HEK293 (cell line): ENCODE data around the gene ZNF605.

ENCODE experiments used
- CTCF ChIA-PET: fragments of 350-600 bp; formaldehyde crosslinking; extraction: SDS; loops from one replicate; lab custom pipeline; 2021; ENCODE audit warnings: antibody characterized with exemption; lab: Yijun Ruan, JAX
- POLR2A ChIA-PET: fragments of 300-600 bp; formaldehyde crosslinking; extraction: SDS; loops from one replicate; lab custom pipeline; 2020; ENCODE audit warnings: antibody characterized with exemption, inconsistent platforms; lab: Yijun Ruan, JAX
- H3K27ac ChIP-seq: fragments of 200-500 bp; sonication (Bioruptor generic); 2 replicates; pipeline ENCODE4 v1.5.1; 2014; ENCODE audit warnings: low read depth, low read length, control low read depth, inconsistent platforms; ENCODE audit errors: extremely low read depth
- H3K36me3 ChIP-seq, 2 experiments: fragments of 200-500 bp in 1 of 2; sonication (Bioruptor generic) in 1 of 2; 1 replicate in 1 of 2; 2 replicates in 1 of 2; pipeline ENCODE4 v1.5.1; 2014 to 2017; ENCODE audit warnings: inconsistent platforms in 2 of 2, low read length in 2 of 2; ENCODE audit not compliant: control insufficient read depth in 2 of 2, insufficient read depth in 1 of 2
- H3K4me1 ChIP-seq: fragments of 200-500 bp; sonication (Bioruptor generic); 2 replicates; pipeline ENCODE4 v1.5.1; 2014; ENCODE audit warnings: mild to moderate bottlenecking, low read length, inconsistent platforms; ENCODE audit not compliant: control insufficient read depth, insufficient read depth
- H3K4me3 ChIP-seq: 2 replicates; pipeline ENCODE4 v1.5.1; 2011; ENCODE audit warnings: low read depth, mild to moderate bottlenecking, control low read depth, low read length, moderate library complexity
- H3K9me3 ChIP-seq: fragments of 200-500 bp; sonication (Bioruptor generic); 2 replicates; pipeline ENCODE4 v1.5.1; 2014; ENCODE audit warnings: low read depth, low read length, inconsistent platforms; ENCODE audit not compliant: control insufficient read depth, insufficient read depth
- MEIS1 ChIP-seq: sonication (generic); formaldehyde crosslinking; IDR thresholded peaks from 2 replicates; pipeline ENCODE4 v1.8.1; 2022; ENCODE audit warnings: missing genetic modification reagents, mild to moderate bottlenecking, borderline replicate concordance
- SP2 ChIP-seq: fragments of 450-650 bp; formaldehyde crosslinking; IDR thresholded peaks from 2 replicates; pipeline ENCODE4 v1.5.1; 2016; ENCODE audit warnings: missing biosample characterization, missing genetic modification characterization
- SP7 ChIP-seq: fragments of 450-650 bp; formaldehyde crosslinking; IDR thresholded peaks from 2 replicates; pipeline ENCODE4 v1.5.1; 2016; ENCODE audit warnings: missing biosample characterization, missing genetic modification characterization
- ZBTB20 ChIP-seq: fragments of 450-650 bp; formaldehyde crosslinking; IDR thresholded peaks from 2 replicates; pipeline ENCODE4 v1.5.1; 2016; ENCODE audit warnings: missing biosample characterization, missing genetic modification characterization
- ZNF132 ChIP-seq: fragments of 450-650 bp; formaldehyde crosslinking; IDR thresholded peaks from 2 replicates; pipeline ENCODE4 v1.5.1; 2017; ENCODE audit warnings: missing biosample characterization, missing genetic modification characterization, borderline replicate concordance
- ZNF221 ChIP-seq: fragments of 450-650 bp; formaldehyde crosslinking; IDR thresholded peaks from 2 replicates; pipeline ENCODE4 v1.5.1; 2017; ENCODE audit warnings: missing biosample characterization, missing genetic modification characterization, borderline replicate concordance
- ZNF23 ChIP-seq: fragments of 450-650 bp; formaldehyde crosslinking; IDR thresholded peaks from 2 replicates; pipeline ENCODE4 v1.5.1; 2016; ENCODE audit warnings: missing biosample characterization, missing genetic modification characterization, borderline replicate concordance
- ZNF324 ChIP-seq: fragments of 450-650 bp; formaldehyde crosslinking; IDR thresholded peaks from 2 replicates; pipeline ENCODE4 v1.5.1; 2016; ENCODE audit warnings: missing biosample characterization, missing genetic modification characterization
- ZNF335 ChIP-seq: fragments of 450-650 bp; formaldehyde crosslinking; conservative IDR thresholded peaks from 2 replicates; pipeline ENCODE4 v1.5.1; 2016; ENCODE audit warnings: missing biosample characterization, missing genetic modification characterization
- ZNF394 ChIP-seq: fragments of 450-650 bp; formaldehyde crosslinking; IDR thresholded peaks from 2 replicates; pipeline ENCODE4 v1.5.1; 2016; ENCODE audit warnings: missing biosample characterization, missing genetic modification characterization, mild to moderate bottlenecking, moderate library complexity, borderline replicate concordance
- ZNF426 ChIP-seq: fragments of 450-650 bp; formaldehyde crosslinking; IDR thresholded peaks from 2 replicates; pipeline ENCODE4 v1.5.1; 2017; ENCODE audit warnings: missing biosample characterization, missing genetic modification characterization, mild to moderate bottlenecking, inconsistent platforms, moderate library complexity
- ZNF555 ChIP-seq: fragments of 450-650 bp; formaldehyde crosslinking; conservative IDR thresholded peaks from 2 replicates; pipeline ENCODE4 v1.5.1; 2017; ENCODE audit warnings: missing biosample characterization, mild to moderate bottlenecking, missing genetic modification characterization, inconsistent platforms
- ZNF571 ChIP-seq: fragments of 450-650 bp; formaldehyde crosslinking; IDR thresholded peaks from 2 replicates; pipeline ENCODE4 v1.5.0; 2017; ENCODE audit warnings: missing biosample characterization, missing genetic modification characterization
- ZNF600 ChIP-seq: fragments of 450-650 bp; formaldehyde crosslinking; IDR thresholded peaks from 2 replicates; pipeline ENCODE4 v1.5.1; 2016; ENCODE audit warnings: missing biosample characterization, missing genetic modification characterization
- ZNF677 ChIP-seq: fragments of 450-650 bp; IDR thresholded peaks from 2 replicates; pipeline ENCODE4 v1.5.0; 2018; ENCODE audit warnings: missing biosample characterization, mild to moderate bottlenecking, missing genetic modification characterization, moderate library complexity
- ZNF76 ChIP-seq: fragments of 450-650 bp; formaldehyde crosslinking; IDR thresholded peaks from 2 replicates; pipeline ENCODE4; 2016; ENCODE audit warnings: low read depth, missing biosample characterization, missing genetic modification characterization, borderline replicate concordance
- ZNF791 ChIP-seq: fragments of 450-650 bp; formaldehyde crosslinking; IDR thresholded peaks from 2 replicates; pipeline ENCODE4 v1.5.1; 2016; ENCODE audit warnings: missing biosample characterization, missing genetic modification characterization
- ZXDB ChIP-seq: fragments of 450-650 bp; formaldehyde crosslinking; IDR thresholded peaks from 2 replicates; pipeline ENCODE4 v1.5.1; 2016; ENCODE audit warnings: missing biosample characterization, missing genetic modification characterization
- TF ChIP-seq, protein P1 (sequence below): fragments of 450-650 bp; formaldehyde crosslinking; IDR thresholded peaks from 2 replicates; pipeline ENCODE4 v1.5.1; 2016; ENCODE audit warnings: missing biosample characterization, missing genetic modification characterization
- TF ChIP-seq, protein P2 (sequence below): fragments of 450-650 bp; formaldehyde crosslinking; IDR thresholded peaks from 2 replicates; pipeline ENCODE4 v1.5.1; 2016; ENCODE audit warnings: missing biosample characterization, missing genetic modification characterization
- TF ChIP-seq, protein P3 (sequence below): fragments of 450-650 bp; formaldehyde crosslinking; IDR thresholded peaks from 2 replicates; pipeline ENCODE4 v1.5.1; 2016; ENCODE audit warnings: missing biosample characterization, missing genetic modification characterization
- TF ChIP-seq, protein P4 (sequence below): fragments of 450-650 bp; formaldehyde crosslinking; IDR thresholded peaks from 2 replicates; pipeline ENCODE4 v1.5.1; 2016; ENCODE audit warnings: missing biosample characterization, missing genetic modification characterization, borderline replicate concordance
- TF ChIP-seq, protein P5 (sequence below): fragments of 450-650 bp; formaldehyde crosslinking; IDR thresholded peaks from 2 replicates; pipeline ENCODE4 v1.5.1; 2016; ENCODE audit warnings: missing biosample characterization, missing genetic modification characterization
- TF ChIP-seq, protein P6 (sequence below): fragments of 450-650 bp; formaldehyde crosslinking; IDR thresholded peaks from 2 replicates; pipeline ENCODE4 v1.5.1; 2016; ENCODE audit warnings: missing biosample characterization, missing genetic modification characterization

ZNF605 gene

DNA sequence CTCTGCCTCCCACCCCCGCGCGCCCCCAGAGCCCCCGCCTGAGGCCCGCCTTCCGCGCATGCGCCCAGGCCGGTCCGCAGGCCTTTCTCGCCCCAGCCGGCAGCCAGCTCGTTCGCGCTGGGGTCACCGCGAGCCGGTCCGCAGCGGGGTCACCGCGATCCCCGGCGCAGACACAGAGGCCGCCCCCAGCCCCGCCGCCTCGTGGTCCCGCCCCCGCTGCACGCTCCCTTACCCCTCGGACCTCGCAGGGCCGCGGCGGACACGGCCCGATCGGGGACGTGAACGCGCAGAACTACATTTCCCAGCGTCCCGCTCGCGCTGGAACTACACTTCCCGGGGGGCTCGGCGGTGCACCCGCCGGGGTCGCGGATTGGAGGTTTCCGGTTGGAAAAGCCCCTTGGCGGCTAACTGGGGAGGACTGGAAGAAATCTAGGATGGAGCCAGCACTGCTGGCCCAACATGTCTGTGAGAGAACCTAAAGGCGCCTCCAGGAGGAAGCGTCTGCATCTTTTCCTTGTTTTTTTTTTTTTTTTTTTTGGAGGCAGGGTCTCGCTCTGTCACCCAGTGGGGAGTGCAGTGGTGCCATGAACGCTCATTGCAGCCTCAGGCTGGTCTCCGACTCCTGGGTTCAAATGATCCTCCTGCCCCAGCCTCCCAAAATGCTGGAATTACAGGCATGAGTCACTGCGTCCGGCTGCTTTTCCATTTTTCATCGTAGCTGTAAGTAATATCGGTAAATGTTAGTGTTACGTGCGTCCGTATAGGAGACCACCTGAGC is at the start of gene ZNF605:
ZNF605 (minus strand) TSS at position 296 of the 778 bp plus-strand sequence. CDS start 10,671 bp downstream, outside the sequence.
- Histone ChIP-seq H3K4me3 (peak within 1 kb of the TSS; percentile 49), H3K4me1 (peaks cover 2% of the 10 kb centered on the region; the same call in 1 of the 2 replicates), H3K36me3 (peaks cover 0 to 12% of the 10 kb centered on the region in 2 experiments; a peak in 2 of 3 replicates), H3K9me3 (no peaks in the 10 kb centered on the region), H3K27ac (peak within 1 kb of the TSS; percentile 68)
- ChIA-PET POLR2A (interaction anchor here (1.0 to 2.2 kb wide), 3 partner anchors 30 to 246 kb away, joined by 4 to 9 read pairs (median 6); partner anchors contain the start of gene ZNF26), CTCF (no interaction called here)
- no peak for TF ChIP-seq ZNF394 (tag by site-specific recombination)
- TF ChIP-seq, protein P1, sequence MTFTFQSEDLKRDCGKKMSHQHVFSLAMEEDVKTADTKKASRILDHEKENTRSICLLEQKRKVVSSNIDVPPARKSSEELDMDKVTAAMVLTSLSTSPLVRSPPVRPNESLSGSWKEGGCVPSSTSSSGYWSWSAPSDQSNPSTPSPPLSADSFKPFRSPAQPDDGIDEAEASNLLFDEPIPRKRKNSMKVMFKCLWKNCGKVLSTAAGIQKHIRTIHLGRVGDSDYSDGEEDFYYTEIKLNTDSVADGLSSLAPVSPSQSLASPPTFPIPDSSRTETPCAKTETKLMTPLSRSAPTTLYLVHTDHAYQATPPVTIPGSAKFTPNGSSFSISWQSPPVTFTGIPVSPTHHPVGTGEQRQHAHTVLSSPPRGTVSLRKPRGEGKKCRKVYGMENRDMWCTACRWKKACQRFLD = no peak
- no peak for TF ChIP-seq ZNF791 (tag by site-specific recombination)
- TF ChIP-seq ZNF677 (tag by site-specific recombination) = no peak
- peak; percentile 86 for TF ChIP-seq ZXDB (tag by site-specific recombination)
- 0 out of 2 replicates have a peak, but pooled peaks have one; percentile 40 for TF ChIP-seq ZNF600 (tag by site-specific recombination)
- TF ChIP-seq MEIS1 (CRISPR knock-in tag) = no peak
- TF ChIP-seq SP2 (tag by site-specific recombination) = peak; percentile 63
- no peak for TF ChIP-seq ZNF23 (tag by site-specific recombination)
- no peak for TF ChIP-seq ZNF426
- TF ChIP-seq ZNF335 (tag by site-specific recombination) = peak; percentile 98
- TF ChIP-seq ZNF555 (tag by site-specific recombination) = no peak
- no peak for TF ChIP-seq ZNF571
- TF ChIP-seq, protein P2, sequence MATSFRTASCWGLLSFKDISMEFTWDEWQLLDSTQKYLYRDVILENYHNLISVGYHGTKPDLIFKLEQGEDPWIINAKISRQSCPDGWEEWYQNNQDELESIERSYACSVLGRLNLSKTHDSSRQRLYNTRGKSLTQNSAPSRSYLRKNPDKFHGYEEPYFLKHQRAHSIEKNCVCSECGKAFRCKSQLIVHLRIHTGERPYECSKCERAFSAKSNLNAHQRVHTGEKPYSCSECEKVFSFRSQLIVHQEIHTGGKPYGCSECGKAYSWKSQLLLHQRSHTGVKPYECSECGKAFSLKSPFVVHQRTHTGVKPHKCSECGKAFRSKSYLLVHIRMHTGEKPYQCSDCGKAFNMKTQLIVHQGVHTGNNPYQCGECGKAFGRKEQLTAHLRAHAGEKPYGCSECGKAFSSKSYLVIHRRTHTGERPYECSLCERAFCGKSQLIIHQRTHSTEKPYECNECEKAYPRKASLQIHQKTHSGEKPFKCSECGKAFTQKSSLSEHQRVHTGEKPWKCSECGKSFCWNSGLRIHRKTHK (tag by site-specific recombination) = no peak
- no peak for TF ChIP-seq ZNF132
- TF ChIP-seq, protein P3, sequence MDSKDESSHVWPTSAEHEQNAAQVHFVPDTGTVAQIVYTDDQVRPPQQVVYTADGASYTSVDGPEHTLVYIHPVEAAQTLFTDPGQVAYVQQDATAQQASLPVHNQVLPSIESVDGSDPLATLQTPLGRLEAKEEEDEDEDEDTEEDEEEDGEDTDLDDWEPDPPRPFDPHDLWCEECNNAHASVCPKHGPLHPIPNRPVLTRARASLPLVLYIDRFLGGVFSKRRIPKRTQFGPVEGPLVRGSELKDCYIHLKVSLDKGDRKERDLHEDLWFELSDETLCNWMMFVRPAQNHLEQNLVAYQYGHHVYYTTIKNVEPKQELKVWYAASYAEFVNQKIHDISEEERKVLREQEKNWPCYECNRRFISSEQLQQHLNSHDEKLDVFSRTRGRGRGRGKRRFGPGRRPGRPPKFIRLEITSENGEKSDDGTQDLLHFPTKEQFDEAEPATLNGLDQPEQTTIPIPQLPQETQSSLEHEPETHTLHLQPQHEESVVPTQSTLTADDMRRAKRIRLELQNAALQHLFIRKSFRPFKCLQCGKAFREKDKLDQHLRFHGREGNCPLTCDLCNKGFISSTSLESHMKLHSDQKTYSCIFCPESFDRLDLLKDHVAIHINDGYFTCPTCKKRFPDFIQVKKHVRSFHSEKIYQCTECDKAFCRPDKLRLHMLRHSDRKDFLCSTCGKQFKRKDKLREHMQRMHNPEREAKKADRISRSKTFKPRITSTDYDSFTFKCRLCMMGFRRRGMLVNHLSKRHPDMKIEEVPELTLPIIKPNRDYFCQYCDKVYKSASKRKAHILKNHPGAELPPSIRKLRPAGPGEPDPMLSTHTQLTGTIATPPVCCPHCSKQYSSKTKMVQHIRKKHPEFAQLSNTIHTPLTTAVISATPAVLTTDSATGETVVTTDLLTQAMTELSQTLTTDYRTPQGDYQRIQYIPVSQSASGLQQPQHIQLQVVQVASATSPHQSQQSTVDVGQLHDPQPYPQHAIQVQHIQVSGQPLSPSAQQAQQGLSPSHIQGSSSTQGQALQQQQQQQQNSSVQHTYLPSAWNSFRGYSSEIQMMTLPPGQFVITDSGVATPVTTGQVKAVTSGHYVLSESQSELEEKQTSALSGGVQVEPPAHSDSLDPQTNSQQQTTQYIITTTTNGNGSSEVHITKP (tag by site-specific recombination) = peak; percentile 33; the same call in 1 of the 2 replicates
- peak; percentile 44; the same call in 1 of the 2 replicates for TF ChIP-seq ZBTB20 (tag by site-specific recombination)
- TF ChIP-seq, protein P4, sequence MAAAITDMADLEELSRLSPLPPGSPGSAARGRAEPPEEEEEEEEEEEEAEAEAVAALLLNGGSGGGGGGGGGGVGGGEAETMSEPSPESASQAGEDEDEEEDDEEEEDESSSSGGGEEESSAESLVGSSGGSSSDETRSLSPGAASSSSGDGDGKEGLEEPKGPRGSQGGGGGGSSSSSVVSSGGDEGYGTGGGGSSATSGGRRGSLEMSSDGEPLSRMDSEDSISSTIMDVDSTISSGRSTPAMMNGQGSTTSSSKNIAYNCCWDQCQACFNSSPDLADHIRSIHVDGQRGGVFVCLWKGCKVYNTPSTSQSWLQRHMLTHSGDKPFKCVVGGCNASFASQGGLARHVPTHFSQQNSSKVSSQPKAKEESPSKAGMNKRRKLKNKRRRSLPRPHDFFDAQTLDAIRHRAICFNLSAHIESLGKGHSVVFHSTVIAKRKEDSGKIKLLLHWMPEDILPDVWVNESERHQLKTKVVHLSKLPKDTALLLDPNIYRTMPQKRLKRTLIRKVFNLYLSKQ (tag by site-specific recombination) = no peak
- TF ChIP-seq, protein P5, sequence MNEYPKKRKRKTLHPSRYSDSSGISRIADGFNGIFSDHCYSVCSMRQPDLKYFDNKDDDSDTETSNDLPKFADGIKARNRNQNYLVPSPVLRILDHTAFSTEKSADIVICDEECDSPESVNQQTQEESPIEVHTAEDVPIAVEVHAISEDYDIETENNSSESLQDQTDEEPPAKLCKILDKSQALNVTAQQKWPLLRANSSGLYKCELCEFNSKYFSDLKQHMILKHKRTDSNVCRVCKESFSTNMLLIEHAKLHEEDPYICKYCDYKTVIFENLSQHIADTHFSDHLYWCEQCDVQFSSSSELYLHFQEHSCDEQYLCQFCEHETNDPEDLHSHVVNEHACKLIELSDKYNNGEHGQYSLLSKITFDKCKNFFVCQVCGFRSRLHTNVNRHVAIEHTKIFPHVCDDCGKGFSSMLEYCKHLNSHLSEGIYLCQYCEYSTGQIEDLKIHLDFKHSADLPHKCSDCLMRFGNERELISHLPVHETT = 0 out of 2 replicates have a peak, but pooled peaks have one; percentile 16
- peak; percentile 26; the same call in 1 of the 2 replicates for TF ChIP-seq SP7 (tag by site-specific recombination)
- peak; percentile 98 for TF ChIP-seq ZNF76 (tag by site-specific recombination)
- TF ChIP-seq ZNF221 (tag by site-specific recombination) = no peak
- TF ChIP-seq ZNF324 (tag by site-specific recombination) = peak; percentile 32; the same call in 1 of the 2 replicates
- TF ChIP-seq, protein P6, sequence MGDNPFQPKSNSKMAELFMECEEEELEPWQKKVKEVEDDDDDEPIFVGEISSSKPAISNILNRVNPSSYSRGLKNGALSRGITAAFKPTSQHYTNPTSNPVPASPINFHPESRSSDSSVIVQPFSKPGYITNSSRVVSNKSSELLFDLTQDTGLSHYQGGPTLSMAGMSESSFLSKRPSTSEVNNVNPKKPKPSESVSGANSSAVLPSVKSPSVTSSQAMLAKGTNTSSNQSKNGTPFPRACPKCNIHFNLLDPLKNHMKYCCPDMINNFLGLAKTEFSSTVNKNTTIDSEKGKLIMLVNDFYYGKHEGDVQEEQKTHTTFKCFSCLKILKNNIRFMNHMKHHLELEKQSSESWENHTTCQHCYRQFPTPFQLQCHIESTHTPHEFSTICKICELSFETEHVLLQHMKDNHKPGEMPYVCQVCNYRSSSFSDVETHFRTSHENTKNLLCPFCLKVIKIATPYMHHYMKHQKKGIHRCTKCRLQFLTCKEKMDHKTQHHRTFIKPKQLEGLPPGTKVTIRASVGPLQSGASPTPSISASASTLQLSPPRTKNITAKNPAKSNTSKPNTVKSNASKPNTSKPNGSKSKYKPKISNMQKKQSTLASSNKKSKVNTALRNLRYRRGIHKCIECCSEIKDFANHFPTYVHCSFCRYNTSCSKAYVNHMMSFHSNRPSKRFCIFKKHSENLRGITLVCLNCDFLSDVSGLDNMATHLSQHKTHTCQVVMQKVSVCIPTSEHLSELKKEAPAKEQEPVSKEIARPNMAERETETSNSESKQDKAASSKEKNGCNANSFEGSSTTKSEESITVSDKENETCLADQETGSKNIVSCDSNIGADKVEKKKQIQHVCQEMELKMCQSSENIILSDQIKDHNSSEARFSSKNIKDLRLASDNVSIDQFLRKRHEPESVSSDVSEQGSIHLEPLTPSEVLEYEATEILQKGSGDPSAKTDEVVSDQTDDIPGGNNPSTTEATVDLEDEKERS = peak; percentile 67
